Right lobe of liver (tissue), 6 donors: Measurements from ENCODE around the gene DCST1. TPM values are rescaled to one million over a fixed set of nuclear protein-coding genes. Genes with fewer than 3 reads are reported as not detected.

Experiments used
- ATAC-seq, 4 donors: fragments of 200-7000 bp; cut with Tn5 transposase; one replicate each; pipeline ENCODE4 v1.9.1; 2020; ENCODE audit warnings: mild to moderate bottlenecking in 4 of 4, moderate library complexity in 4 of 4
- DNase-seq, 3 donors: peaks; one replicate each; pipeline ENCODE4 v3.0.0-alpha.2; 2020
- H3K27ac ChIP-seq, 3 donors: fragments of 200-600 bp; one replicate each; pipeline ENCODE4 v1.8.0; 2022
- H3K27me3 ChIP-seq, 2 donors: fragments of 200-600 bp; one replicate each; pipeline ENCODE4 v1.8.0; 2022
- H3K36me3 ChIP-seq, 4 donors: fragments of 200-600 bp; sonication (generic) in 1 of 4; one replicate each; pipeline versions ENCODE4 v1.5.1 to v1.8.0; 2017 to 2022; ENCODE audit warnings: control low read depth in 1 of 4
- H3K4me1 ChIP-seq, 4 donors: fragments of 200-600 bp; sonication (generic) in 1 of 4; one replicate each; pipeline versions ENCODE4 v1.5.1 to v1.8.0; 2017 to 2022; ENCODE audit warnings: control low read depth in 1 of 4
- H3K4me3 ChIP-seq, 3 donors: fragments of 200-600 bp; one replicate each; pipeline ENCODE4 v1.8.0; 2022
- H3K9me3 ChIP-seq, 4 donors: fragments of 200-600 bp; sonication (generic) in 1 of 4; one replicate each; pipeline versions ENCODE4 v1.5.1 to v1.8.0; 2017 to 2022; ENCODE audit warnings: control low read depth in 1 of 4
- CTCF ChIP-seq, 4 donors: fragments of 200-600 bp in 3 of 4; fragments of 450-650 bp in 1 of 4; IDR thresholded peaks; one replicate each; pipeline versions ENCODE4 v1.5.1 to v1.8.0; 2016 to 2022; ENCODE audit warnings: antibody characterized with exemption in 4 of 4, mild to moderate bottlenecking in 2 of 4
- POLR2A ChIP-seq: fragments of 450-650 bp; IDR thresholded peaks from one replicate; pipeline ENCODE4 v1.6.1; 2017; ENCODE audit warnings: antibody characterized with exemption, mild to moderate bottlenecking
- WGBS: methylation state at CpG from one replicate; pipeline ENCODE4 v1.1.6; 2018; ENCODE audit warnings: low coverage, low lambda C conversion rate; ENCODE audit not compliant: insufficient coverage; ENCODE audit errors: missing lambda C conversion rate; 5-methylcytosine and 5-hydroxymethylcytosine counted together
- intact Hi-C, 2 donors: fragments of 100-400 bp; cut with DNase I; formaldehyde crosslinking; loops; one replicate each; pipeline versions ENCODE4 v1.11.2 to v1.14.1; 2022
- total RNA-seq, 6 experiments: library from RNA; depleted of rRNA in 2 of 6; stranded (reverse); fragments of >200 nt in 2 of 6; fragmentation: NEBNext Ultra II Directional in 3 of 6; extraction: Animal tissue kit (Norgen Biotek cat#: 25700) in 3 of 6; gene quantifications; one replicate each; pipeline versions ENCODE4 v1.1.0 to v1.2.4, GENCODE V29; 2016 to 2023
- donor health status: DM: no; HTN: yes; CAD: no.
- donor health status: DM: no; HTN: no; CAD: no.
- donor health status: DM: no; HTN: no; CAD: no.
- donor health status: DM: no; HTN: yes; CAD: no.
- donor health status: DM: no; HTN: yes; CAD: no.

The DCST1 gene
- total RNA-seq, 6 experiments from 2014 or later: not detected

GRCh38 chr1:155048449-155049334, 15.1 kb downstream of the DCST1 start:
- Histone ChIP-seq H3K36me3 (no peaks in the 10 kb centered on the region), H3K4me1 (peaks cover 0 to 34% (median 14%) of the 10 kb centered on the region in 4 donors), H3K4me3 (no peak overlapping the region), H3K27me3 (no peaks in the 10 kb centered on the region), H3K27ac (no peak overlapping the region), H3K9me3 (no peaks in the 10 kb centered on the region)
- WGBS: 65% methylated on average over 7 of the region's 8 CpGs
- TF ChIP-seq POLR2A: no peak
- no peak for TF ChIP-seq CTCF (IDR thresholded peaks at IDR 0.05)
- ATAC-seq (no peak), DNase-seq (peak in 2 of 3 donors; percentile 67 to 70)
- intact Hi-C loops: no loop called here

DNA sequence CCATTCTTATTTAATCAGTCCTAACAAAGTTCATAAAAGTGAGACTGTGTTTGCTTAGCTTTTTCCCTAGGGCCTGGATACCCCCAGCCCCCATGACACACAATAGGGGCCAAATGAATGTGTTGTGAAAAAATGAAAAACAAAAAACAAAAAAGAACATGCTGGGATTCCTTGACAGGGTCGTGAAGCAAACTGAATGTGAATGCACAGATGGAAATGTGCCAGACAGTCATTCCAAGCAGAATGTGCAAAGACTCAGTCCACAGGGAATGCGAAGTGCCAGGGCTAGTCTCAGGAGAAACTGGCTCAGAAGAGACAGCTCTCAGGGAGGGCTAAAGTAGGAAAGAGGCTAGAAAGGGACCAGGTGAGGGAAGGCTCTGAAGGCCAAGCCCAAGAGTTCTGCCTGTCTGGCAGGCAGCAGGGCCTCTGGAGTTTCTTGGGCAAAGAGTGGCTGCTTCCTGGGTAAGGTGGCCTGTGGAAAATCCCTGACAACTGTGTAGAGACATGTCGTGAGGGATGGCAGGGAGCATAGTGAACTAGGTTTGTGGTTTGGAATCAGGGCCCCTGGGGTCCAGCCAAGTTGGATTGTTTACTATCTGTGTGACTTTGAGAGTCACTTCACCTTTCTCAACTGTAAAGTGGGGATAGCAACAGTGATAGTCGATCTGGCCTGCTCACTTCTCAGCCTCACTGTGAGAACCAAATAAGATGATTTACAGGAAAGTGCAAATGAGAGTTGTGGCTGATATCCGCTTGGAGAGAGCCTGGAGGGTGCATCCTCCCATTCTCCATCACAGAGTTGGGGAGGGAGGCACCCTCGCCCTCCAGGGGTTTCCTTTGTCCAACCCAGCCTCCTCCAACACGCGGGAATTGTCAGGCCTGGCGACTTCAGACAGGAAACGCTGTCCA, 16.3 kb downstream of the DCST1 start:
- H3K36me3 ChIP-seq: peaks cover 0 to 5% (median 0%) of the 10 kb centered on the region in 4 donors
- H3K27ac ChIP-seq: peak overlapping the region; percentile 20 to 82 (median 79)
- 11% methylated on average over 9 of the region's 10 CpGs for WGBS
- no peak for ATAC-seq
- H3K9me3 ChIP-seq: no peaks in the 10 kb centered on the region
- no peaks in the 10 kb centered on the region for H3K27me3 ChIP-seq
- DNase-seq: no peak
- peaks cover 0 to 22% (median 10%) of the 10 kb centered on the region in 4 donors for H3K4me1 ChIP-seq
- peak overlapping the region; percentile 69 to 72 (median 70) for H3K4me3 ChIP-seq
- intact Hi-C loops: loop anchor here (10.0 kb wide), 2 partner anchors 65 to 95 kb away; partner anchors contain the start of genes FLAD1 (in 1 of the 2) and PBXIP1 (in 1 of the 2)
- TF ChIP-seq CTCF (IDR thresholded peaks at IDR 0.05) (no peak), POLR2A (no peak)

GRCh38 chr1:155050560-155051341, 17.1 kb downstream of the DCST1 start, which contains the start of gene ADAM15:
TSS of gene ADAM15 (plus strand) at chr1:155051316. CDS start at chr1:155051387, 71 bp downstream.
- Histone ChIP-seq H3K4me1 (peaks cover 0 to 22% (median 10%) of the 10 kb centered on the region in 4 donors), H3K4me3 (peak within 1 kb of the TSS; percentile 69 to 74 (median 70)), H3K27ac (peak within 1 kb of the TSS; percentile 59 to 82 (median 79)), H3K27me3 (no peaks in the 10 kb centered on the region), H3K9me3 (no peaks in the 10 kb centered on the region), H3K36me3 (peaks cover 0 to 5% (median 0%) of the 10 kb centered on the region in 4 donors)
- ATAC-seq: peak; percentile 79 to 89 (median 84)
- 0% methylated on average over 12 of the region's 99 CpGs for WGBS
- TF ChIP-seq POLR2A: peak; percentile 55
- TF ChIP-seq CTCF (IDR thresholded peaks at IDR 0.05): peak; percentile 90 to 99 (median 98)
- DNase-seq: peak; percentile 89 to 91 (median 91)
- intact Hi-C loops: loop anchor here (10.0 kb wide), 2 partner anchors 66 to 96 kb away; partner anchors contain the start of genes FLAD1 (in 1 of the 2) and PBXIP1 (in 1 of the 2)
